Measurements from ENCODE around the gene HOXB9. TPM values are rescaled to one million over a fixed set of nuclear protein-coding genes. Genes with fewer than 3 reads are reported as not detected.

HOXB9 gene
- total RNA-seq, 1 experiment from 2014 or later, result not detected

DNA sequence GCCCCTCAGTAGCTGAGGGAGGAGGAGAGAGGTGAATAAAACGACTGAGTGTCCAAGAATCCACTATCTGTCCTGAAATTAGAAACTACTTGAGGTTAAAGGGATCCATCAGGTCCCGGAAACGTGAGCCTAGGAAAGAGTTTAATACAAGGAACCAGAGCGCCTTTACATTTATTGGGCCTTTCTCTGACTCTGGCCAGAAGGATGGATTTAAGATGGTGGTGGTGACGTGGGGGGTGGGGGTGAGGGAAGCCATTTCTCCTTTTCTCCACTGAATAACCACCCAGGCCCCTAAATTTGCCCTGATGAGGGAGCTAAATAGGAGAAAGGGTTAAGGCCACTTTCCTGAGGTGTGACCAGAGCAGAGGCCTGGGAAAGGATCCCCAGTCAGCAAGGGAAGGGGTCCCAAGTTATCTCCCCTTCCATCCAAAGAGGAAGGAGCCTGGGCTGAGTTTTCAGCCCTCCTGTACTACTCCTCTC, 1.0 kb upstream of the HOXB9 start:
- Histone ChIP-seq H4K20me1 (ENCODE audit: control insufficient read depth, insufficient read depth, insufficient read length) (no peaks in the 10 kb centered on the region), H3K4ac (ENCODE audit: low read depth, low read length) (no peak overlapping the region), H4K8ac (replicated peaks; ENCODE audit: insufficient read length, low read depth, low read length) (no peak overlapping the region), H2BK12ac (ENCODE audit: insufficient read length, low read depth, low read length) (no peak overlapping the region), H2BK120ac (ENCODE audit: low read depth, low read length, poor library complexity, severe bottlenecking) (no peak overlapping the region), H2BK20ac (ENCODE audit: low read depth, low read length, poor library complexity, severe bottlenecking) (no peak overlapping the region), H4K91ac (ENCODE audit: insufficient read length, low read depth, low read length) (no peak overlapping the region), H2BK5ac (ENCODE audit: insufficient read length, low read length) (no peak overlapping the region), H3K18ac (ENCODE audit: insufficient read length, low read depth, low read length) (no peak overlapping the region), H2AFZ (ENCODE audit: low read length) (no peak overlapping the region), H3T11ph (ENCODE audit: low read length) (no peak overlapping the region), H3K79me1 (ENCODE audit: insufficient read depth, low read depth, low read length, poor library complexity, severe bottlenecking) (no peaks in the 10 kb centered on the region), H3K4me2 (ENCODE audit: insufficient read depth, insufficient read length, low read length) (no peak overlapping the region), H3K9ac (ENCODE audit: extremely low read depth, insufficient read length, low read length) (no peak overlapping the region), H3K23ac (ENCODE audit: insufficient read length, low read depth, low read length) (no peak overlapping the region), H3K4me1 (ENCODE audit: insufficient read depth, low read length) (no peaks in the 10 kb centered on the region; the same call in none of the 2 replicates), H3K14ac (ENCODE audit: insufficient read depth, low read length) (no peak overlapping the region), H3K9me3 (ENCODE audit: control insufficient read depth, low read depth, low read length) (no peaks in the 10 kb centered on the region), H3K23me2 (ENCODE audit: insufficient read length, low read depth, low read length, poor library complexity, severe bottlenecking) (peaks cover 5% of the 10 kb centered on the region), H4K5ac (ENCODE audit: insufficient read length, low read depth, low read length) (no peak overlapping the region), H3K56ac (ENCODE audit: insufficient read length, low read depth, low read length) (no peak overlapping the region), H3K27ac (ENCODE audit: insufficient read length, low read depth, low read length) (no peak overlapping the region), H3K79me2 (ENCODE audit: insufficient read depth, low read length) (no peaks in the 10 kb centered on the region), H2AK5ac (ENCODE audit: insufficient read length, low read length) (no peak overlapping the region), H2BK15ac (ENCODE audit: low read depth, low read length) (no peak overlapping the region), H3K27me3 (ENCODE audit: insufficient read depth, low read length) (peaks cover 99% of the 10 kb centered on the region)
- H3K36me3 Mint-ChIP-seq (ENCODE audit: insufficient read depth in 1 of 3, low read depth in 3 of 3), result peaks cover 0 to 2% (median 0%) of the 10 kb centered on the region in 3 experiments; a peak in 1 of 7 replicates
- H3K4me1 Mint-ChIP-seq, result peaks cover 7 to 12% of the 10 kb centered on the region in 2 experiments
- TF ChIP-seq, protein P1, sequence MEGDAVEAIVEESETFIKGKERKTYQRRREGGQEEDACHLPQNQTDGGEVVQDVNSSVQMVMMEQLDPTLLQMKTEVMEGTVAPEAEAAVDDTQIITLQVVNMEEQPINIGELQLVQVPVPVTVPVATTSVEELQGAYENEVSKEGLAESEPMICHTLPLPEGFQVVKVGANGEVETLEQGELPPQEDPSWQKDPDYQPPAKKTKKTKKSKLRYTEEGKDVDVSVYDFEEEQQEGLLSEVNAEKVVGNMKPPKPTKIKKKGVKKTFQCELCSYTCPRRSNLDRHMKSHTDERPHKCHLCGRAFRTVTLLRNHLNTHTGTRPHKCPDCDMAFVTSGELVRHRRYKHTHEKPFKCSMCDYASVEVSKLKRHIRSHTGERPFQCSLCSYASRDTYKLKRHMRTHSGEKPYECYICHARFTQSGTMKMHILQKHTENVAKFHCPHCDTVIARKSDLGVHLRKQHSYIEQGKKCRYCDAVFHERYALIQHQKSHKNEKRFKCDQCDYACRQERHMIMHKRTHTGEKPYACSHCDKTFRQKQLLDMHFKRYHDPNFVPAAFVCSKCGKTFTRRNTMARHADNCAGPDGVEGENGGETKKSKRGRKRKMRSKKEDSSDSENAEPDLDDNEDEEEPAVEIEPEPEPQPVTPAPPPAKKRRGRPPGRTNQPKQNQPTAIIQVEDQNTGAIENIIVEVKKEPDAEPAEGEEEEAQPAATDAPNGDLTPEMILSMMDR (conservative IDR thresholded peaks at IDR 0.05), result no peak
- H3K4me3 Mint-ChIP-seq, result no peak overlapping the region; a peak in 1 of 5 replicates
- H3K9me3 Mint-ChIP-seq, result peaks cover 0 to 14% of the 10 kb centered on the region in 2 experiments; a peak in 4 of 5 replicates
- no peak overlapping the region for H3K27ac Mint-ChIP-seq
- no peak for DNase-seq
- WGBS (ENCODE audit: extremely low coverage, insufficient read length, low lambda C conversion rate), result no CpG with 5 or more reads among the region's 5 CpGs
- H3K27me3 Mint-ChIP-seq (ENCODE audit: low read depth), result peaks cover 100% of the 10 kb centered on the region

All from H9 (cell line).